ENCODE data around the gene CHMP5.

CHMP5 gene

DNA sequence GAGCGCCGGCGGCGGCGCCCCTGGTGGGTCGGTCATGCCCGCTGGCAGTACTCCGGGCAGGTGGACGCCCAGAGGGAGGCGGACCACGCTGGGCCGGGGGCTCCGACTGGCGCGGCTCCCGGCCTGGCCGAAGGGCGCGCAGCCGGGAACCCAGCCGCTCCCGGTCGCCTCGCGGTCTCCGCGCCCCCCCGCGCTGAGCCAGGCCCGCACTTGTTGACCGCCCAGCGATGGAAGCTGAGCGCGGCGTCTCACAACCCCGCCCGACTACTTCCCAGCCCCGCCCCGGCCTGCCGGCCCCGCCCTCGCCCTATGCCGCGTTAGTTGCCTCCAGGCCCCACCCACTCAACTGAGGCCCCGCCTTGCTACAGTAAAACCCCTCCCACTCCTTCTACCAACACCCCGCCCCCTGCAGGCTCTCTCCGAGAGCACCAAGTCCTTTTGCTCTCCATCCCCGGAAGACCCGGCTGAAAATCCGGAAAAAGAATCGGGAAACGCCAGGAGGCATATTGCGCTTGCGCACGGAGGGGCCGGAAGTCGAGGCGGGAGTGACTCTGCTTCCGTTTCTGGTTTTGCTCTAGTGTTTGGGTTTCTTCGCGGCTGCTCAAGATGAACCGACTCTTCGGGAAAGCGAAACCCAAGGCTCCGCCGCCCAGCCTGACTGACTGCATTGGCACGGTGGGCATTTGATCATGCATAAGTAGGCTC lies at the start of gene CHMP5, which contains the start of gene BAG1:
Gene CHMP5 (plus strand): TSS at position 577 of the 705 bp plus-strand sequence. CDS start 30 bp downstream, at position 607.
Gene BAG1 (minus strand): TSS at position 236 of the 705 bp plus-strand sequence.
- DNase-seq, result peak; percentile 100

DNA sequence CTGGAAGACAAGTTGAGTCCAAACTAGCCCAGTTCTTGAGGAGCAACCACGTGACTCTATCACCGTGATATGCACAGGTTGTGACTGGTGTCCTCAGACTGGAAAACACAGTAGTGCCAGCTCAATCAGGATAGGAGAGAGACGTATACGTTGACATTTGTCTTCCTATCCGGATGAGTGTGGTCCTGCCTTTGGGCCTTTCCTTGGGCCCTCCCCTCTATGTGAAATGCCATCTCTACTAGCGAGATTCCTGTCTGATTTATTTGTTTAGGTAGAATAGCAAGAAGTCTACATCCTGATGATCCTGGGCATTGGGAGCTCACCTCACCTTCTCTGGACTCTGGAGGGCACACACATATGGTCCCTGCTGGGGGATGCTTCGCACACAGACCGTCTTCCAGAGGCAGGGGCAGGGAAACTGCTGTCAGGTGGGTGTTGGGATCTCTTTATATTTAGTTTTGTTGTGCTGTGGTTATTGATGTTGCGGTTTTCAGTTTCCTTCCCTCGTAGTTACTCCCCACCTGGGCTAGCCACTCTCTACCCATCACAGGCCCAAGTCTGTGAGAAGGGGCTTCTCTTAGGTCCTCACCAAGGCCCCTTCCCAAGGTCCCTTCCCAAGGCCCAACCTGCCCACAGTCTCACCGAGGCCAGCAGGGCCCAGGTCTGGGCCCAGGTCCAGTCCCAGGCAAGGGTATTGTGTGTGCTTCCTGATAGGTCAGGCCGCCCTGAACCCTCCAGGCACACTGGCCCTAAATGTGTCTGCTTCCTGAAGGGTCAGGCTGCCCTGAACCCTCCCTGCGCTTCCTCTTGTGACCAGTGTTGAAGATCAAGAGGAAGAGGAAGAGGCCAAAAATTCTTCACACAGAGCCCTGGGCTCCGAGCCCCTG lies 43.9 kb upstream of the CHMP5 start:
- peak in 1 of 2 donors; percentile 7 for DNase-seq

DNA sequence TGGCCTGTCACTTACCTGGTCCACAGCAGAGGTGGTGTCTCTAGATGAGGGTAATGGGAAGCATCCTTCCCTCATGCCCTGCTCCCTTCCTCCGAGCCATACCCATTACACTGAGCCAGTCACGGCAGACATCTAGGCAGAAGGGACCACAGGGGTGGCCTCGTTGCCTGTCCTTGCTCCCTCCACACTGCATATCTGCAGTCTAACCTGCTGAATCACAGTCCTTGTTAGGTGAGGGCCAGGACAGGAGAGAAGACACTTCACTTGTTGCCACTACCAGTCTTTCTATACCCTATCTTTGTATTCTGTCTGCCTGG lies 43.3 kb upstream of the CHMP5 start:
- DNase-seq, result no peak

DNA sequence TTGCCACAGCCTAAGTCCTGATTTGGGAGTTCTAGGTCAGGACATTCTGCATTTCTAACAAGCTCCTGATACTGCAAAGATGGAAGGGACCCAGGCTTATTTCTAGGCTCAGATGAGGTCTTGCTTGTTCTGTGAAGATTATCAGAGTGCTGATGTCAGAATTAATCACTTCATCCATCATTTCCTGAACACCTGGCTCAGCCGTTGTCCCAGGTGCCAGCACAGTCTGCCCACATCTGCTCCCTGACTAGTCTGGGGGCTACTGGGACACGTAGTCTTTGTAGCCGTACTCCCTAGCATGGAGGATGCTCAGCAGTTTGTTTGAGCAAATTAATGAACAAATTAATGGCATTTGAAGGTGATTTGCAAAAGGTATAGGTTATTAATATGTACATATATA lies 42.8 kb upstream of the CHMP5 start:
- no peak for DNase-seq

- DNase-seq, result no peak
Measured at GRCh38 chr9:33223696-33224095, 41.2 kb upstream of the CHMP5 start.

GRCh38 chr9:33225319-33226147 lies 39.3 kb upstream of the CHMP5 start:
- peak; percentile 73 to 84 for DNase-seq

DNA sequence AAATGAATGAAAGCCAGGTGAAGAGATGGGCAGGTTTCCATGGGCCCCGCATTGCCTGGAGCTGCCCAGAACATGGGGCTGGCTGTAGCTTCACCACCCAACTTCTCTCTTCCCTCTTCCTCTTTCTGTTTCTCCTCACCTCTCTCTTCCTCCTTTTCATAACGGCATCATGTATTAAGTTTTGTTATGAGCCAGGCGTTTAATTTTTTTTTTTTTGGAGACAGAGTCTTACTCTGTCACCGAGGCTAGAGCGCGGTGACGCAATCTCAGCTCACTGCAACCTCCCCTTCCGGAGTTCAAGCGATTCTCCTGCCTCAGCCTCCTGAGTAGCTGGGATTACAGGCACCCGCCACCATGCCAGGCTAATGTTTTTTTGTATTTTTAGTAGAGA lies 37.8 kb upstream of the CHMP5 start:
- DNase-seq, result peak; percentile 28 to 67

DNA sequence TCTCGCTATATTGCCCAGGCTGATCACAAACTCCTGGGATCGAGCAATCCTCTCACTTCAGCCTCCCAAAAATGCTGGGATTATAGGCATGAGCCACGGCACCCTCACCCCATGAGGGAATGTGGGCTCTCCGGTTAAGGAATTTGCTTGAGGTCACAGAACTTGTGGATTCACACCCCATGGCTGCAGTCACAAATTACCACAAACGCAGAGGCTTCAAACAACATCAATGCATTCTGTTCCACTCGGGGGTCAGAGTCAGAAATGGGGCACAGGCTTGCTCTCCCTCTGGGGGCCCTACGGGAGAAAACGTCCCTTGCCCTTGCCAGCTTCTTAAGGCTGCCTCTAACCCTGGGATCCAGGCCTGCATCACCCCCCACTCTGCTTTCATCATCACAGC lies 37.1 kb upstream of the CHMP5 start:
- no peak for DNase-seq

DNA sequence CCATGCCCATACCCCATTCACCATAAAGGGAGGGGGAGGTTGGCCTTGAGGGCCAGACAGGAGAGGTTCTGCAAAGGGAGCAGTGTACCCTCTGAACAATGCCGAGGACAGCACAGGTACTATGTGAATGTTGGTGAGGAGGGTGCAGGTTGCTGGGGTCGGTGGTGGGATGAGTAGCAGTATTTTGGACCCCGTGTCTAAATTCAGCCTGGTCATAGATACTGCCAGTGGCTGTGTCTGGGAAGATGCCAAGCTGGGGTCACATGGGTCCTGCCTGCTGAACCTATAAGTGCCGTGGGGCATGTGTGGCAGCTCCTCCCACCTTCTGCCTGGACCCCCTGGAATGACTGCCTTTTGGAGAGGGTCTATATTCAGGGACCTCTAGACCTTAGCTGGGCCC lies 36.2 kb upstream of the CHMP5 start:
- no peak for DNase-seq

DNA sequence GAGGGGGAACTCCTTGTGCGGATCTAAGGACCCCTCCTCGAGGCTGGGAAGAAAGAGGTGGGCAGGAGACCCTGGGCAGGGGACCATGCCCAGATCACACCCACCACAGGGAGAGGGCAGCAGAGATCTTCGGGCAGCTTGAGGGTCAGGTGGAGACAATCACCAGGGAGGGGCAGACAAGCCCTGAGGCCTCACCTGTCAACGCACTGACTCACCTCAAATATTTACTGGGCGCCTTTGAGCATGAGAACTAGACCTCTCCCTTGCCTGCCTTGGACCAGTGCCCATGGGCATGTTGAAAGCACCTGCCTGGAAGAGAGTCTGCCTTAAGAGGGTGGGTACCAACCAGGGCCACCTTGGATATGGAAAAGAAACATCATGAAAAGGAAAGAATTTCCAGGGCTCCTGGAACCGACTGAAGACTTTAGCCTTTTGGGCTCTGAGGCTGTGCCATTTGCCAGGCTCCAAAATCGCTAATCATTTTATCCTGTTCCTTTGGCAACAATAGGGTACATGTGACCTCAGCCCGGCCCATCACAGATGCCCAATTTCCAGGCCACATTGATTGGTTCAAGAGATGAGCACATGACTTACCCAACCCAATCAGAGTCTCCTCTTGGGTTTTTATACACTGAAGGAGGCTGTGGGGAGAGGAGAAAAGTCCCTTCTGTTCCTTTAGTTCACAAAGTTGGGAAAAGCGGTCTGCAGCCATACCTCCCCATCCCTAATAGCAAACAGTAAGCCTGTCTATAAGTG lies 35.3 kb upstream of the CHMP5 start:
- no peak for DNase-seq

- DNase-seq, result no peak
Measured at GRCh38 chr9:33230756-33231622, 33.9 kb upstream of the CHMP5 start.

GRCh38 chr9:33231623-33231942 lies 33.3 kb upstream of the CHMP5 start:
- no peak for DNase-seq

DNA sequence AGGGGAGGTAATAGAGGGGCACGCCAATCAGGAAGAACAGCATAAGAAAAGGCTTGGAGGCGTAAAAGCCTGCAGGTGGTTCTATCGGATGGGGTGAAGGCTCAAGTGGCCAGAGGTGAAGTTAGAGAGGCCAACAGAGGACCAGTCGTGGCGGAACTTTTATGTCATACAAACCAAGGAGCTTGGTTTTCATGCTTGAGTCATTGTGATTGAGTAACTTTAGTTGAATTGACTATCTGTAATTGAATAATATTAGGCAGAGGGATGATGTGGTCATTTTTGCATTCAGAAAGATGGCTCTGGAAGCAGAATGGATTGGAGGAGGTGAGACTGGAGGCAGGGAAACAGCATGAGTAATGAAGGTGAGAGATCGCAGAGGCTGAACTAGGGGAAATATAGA lies 32.0 kb upstream of the CHMP5 start:
- no peak for DNase-seq

- no peak for DNase-seq
Measured at GRCh38 chr9:33233626-33234342, 31.1 kb upstream of the CHMP5 start.

DNA sequence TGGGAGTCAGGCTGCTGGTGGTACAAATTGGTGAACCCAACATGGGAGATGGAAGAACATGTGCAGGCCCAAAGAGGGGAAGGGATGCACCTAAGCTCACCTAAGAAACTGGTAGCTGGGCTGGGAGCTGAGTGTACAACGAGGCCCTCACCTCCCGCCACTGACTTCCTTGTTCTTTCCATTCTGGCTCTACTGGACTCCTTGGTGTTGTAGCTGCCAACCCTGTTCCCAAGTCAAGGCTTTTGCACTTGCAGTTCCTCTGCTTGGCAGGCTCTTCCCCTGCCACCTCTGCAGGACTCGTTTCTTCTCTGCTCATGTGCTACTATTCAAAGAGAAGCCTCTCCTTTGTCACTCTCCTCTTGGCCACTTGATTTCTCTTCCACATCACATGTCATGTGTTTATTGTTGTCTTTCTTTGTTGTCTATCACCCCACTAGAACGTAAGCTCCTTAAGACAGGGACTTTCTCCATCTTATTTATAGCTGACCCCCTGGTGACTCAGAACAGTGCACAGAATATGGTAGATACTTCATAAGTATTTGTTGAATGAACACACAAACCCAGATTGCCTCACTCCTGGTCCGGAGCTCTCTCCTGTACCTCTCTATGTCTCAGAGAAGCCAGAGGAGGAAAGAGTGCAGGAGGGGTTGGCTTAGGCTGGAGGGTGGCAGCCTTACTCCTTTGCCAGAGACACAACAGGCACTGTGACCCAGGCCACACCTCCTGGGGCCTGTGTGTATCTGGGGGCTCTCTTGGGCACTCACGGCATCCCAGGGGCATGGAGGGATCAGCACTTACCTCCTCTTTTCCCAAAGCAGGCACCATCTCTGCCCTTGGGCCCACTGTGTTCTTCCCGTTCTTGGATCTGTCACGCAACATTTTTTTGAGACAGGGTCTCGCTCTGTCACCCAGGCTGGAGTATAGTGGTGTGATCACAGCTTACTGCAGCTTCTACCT lies 30.1 kb upstream of the CHMP5 start:
- DNase-seq, result no peak

GRCh38 chr9:33236571-33236970 lies 28.3 kb upstream of the CHMP5 start:
- DNase-seq, result no peak

DNA sequence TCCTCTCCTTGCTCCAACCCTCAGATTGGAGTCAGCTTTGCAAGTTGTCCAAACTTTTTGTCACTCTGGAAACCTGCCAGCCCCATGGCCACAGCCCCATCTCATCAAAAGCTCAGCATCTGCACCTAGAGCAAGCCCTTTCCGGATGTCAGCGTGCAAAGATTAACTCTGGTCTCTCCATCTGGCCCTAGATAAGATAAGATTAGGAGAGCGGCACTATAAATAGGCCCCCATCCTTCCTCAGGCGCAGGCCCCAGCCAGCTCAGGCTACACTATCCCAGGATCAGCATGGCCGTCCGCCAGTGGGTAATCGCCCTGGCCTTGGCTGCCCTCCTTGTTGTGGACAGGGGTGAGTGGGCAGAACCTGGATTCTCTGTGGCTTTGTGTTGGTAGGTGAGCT lies 24.9 kb upstream of the CHMP5 start, which contains the start of gene SPINK4:
Gene SPINK4 (plus strand): TSS at position 247 of the 400 bp plus-strand sequence. CDS start 42 bp downstream, at position 289.
- DNase-seq, result no peak

DNA sequence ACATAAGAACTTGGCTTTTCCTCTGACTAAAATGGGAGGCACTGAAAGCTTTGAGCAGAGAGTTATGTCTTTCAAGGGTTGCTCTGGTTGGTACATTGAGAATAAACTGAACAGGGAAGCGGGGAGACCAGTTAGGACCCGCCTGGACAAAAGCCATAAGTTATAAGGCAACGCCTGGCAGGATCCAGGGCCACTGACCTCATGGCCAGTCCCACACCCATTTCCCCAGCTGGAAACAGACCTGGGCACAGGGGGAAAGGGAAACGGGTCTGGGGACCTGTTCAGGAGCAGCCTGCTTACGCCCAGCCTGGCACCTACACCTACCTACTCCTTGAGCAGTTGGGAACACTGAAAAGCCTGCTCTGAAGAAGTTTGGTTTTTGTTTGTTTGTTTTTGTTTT lies 23.6 kb upstream of the CHMP5 start:
- DNase-seq, result no peak

DNA sequence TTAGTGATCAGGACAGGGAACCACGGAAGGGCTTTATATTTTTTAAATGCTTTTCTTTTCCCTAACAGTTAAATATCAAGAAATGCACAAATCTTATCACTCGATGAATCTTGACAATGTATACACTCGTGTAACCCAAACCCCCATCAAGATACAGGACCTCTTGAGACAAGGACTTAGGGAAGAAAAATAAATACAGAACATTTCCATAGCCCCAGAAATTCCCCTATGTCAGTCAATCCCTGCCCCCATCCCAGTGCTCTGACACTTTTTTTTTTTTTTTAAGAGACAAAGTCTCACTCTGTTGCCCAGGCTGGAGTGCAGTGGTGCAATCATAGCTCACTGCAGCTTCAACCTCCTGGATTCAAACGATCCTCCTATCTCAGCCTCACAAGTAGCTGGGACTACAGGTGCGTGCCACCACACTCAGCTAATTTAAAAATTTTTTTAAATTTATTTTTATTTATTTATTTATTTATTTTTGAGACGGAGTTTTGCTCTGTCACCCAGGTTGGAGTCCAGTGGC lies 22.2 kb upstream of the CHMP5 start:
- no peak for DNase-seq

Data from CD4-positive, alpha-beta T cell treated with Interferon alpha-2 for 1 hour (primary cell).